Peyer's patch (tissue), 4 donors: Measurements from ENCODE around the gene MAP2K3.
"Not testable (repeated sequence)": the region's sequence is repeated elsewhere in the genome, so short reads cannot be mapped to it uniquely, and the experiment has no call there.

Experiments used
- CTCF ChIP-seq, 6 experiments: fragments of 450-650 bp in 4 of 6; fragments of 200-600 bp in 2 of 6; sonication (generic) in 1 of 6; IDR thresholded peaks; one replicate each; pipeline ENCODE4 v1.5.1; 2017 to 2019; ENCODE audit warnings: antibody characterized with exemption in 6 of 6, mild to moderate bottlenecking in 3 of 6, moderate library complexity in 1 of 6
- POLR2A ChIP-seq, 2 donors: fragments of 450-650 bp; IDR thresholded peaks; one replicate each; pipeline ENCODE4 v1.5.1; 2017; ENCODE audit warnings: antibody characterized with exemption in 2 of 2, mild to moderate bottlenecking in 2 of 2, moderate library complexity in 2 of 2

GRCh38 chr17:21319686-21320375 is 35.3 kb downstream of the MAP2K3 start:
- TF ChIP-seq CTCF, POLR2A (IDR thresholded peaks at IDR 0.05): not testable (repeated sequence)
